Endothelial cell (in vitro differentiated cells): ENCODE measurements around the gene TIRAP. TPM values are rescaled to one million over a fixed set of nuclear protein-coding genes. Genes with fewer than 3 reads are reported as not detected.

Experiments used
- DNase-seq: peaks from one replicate; pipeline ENCODE4 v3.0.0; 2021; ENCODE audit warnings: low spot score
- H3K27ac Mint-ChIP-seq: one replicate; pipeline ENCODE4 v1.8.0; 2021; ENCODE audit warnings: mixed read lengths, inconsistent platforms; ENCODE audit not compliant: unreplicated experiment
- H3K27me3 Mint-ChIP-seq: one replicate; pipeline ENCODE4 v1.8.0; 2021; ENCODE audit warnings: mild to moderate bottlenecking, moderate library complexity, mixed read lengths, inconsistent platforms; ENCODE audit not compliant: unreplicated experiment
- H3K36me3 Mint-ChIP-seq: one replicate; pipeline ENCODE4 v1.8.0; 2021; ENCODE audit warnings: mild to moderate bottlenecking, low read depth, mixed read lengths, inconsistent platforms; ENCODE audit not compliant: unreplicated experiment
- H3K4me1 Mint-ChIP-seq: one replicate; pipeline ENCODE4 v1.8.0; 2021; ENCODE audit warnings: mild to moderate bottlenecking, mixed read lengths, inconsistent platforms; ENCODE audit not compliant: unreplicated experiment
- H3K4me3 Mint-ChIP-seq: one replicate; pipeline ENCODE4 v1.8.0; 2021; ENCODE audit warnings: mild to moderate bottlenecking, mixed read lengths, inconsistent platforms; ENCODE audit not compliant: unreplicated experiment
- H3K9me3 Mint-ChIP-seq: one replicate; pipeline ENCODE4 v1.8.0; 2021; ENCODE audit warnings: mixed read lengths, inconsistent platforms; ENCODE audit not compliant: unreplicated experiment
- CTCF ChIP-seq: fragments of 200-600 bp; sonication (generic); IDR thresholded peaks from one replicate; pipeline ENCODE4 v1.5.0; 2021; ENCODE audit warnings: antibody characterized with exemption; ENCODE audit not compliant: unreplicated experiment
- total RNA-seq: library from RNA; stranded (reverse); fragmentation: NEBNext Ultra II Directional; extraction: Animal tissue kit (Norgen Biotek cat#: 25700); gene quantifications from one replicate; pipeline ENCODE4 v1.2.1, GENCODE V29; 2021; ENCODE audit not compliant: unreplicated experiment

TIRAP gene
- total RNA-seq, 1 donor from 2014 or later: 12.4 TPM

DNA sequence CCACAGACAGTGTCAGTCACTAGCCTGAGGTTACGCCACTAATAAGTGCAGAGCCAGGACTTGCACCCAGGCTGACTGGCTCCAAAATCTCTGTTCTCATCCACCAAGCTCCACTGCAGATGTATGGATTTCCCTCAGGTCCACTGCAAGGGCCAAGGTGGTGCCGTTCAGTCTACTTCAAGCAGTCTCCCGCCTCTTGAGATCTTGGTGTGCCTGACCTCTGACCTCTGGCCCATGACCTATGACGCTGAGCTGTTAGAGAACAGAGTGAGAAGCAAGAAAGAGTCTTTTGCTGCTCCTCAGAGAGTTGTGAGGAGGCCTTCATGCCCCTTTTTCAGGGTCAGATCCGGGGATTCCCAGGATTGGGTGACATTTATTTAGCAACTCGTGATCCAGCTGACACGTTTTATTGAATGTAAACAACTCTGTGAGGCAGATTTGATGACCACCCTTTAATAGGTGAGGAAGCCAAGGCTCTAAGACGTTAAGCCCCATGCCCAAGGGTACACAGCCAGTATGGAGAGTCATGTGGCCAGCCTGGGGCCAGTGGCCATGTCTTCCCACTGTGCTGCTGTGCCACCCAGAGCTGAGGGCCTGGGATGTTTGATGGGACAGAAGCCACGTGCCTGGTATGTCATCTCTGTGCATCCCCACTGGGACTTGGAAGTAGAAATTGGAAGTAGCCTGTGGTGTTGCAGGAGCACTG lies 46.2 kb downstream of the TIRAP start:
- no peaks in the 10 kb centered on the region for H3K9me3 Mint-ChIP-seq
- H3K27ac Mint-ChIP-seq: no peak overlapping the region
- peaks cover 1% of the 10 kb centered on the region for H3K27me3 Mint-ChIP-seq
- no peak overlapping the region for H3K4me3 Mint-ChIP-seq
- TF ChIP-seq CTCF: no peak
- DNase-seq: no peak
- H3K36me3 Mint-ChIP-seq: peaks cover 5% of the 10 kb centered on the region
- H3K4me1 Mint-ChIP-seq: peaks cover 14% of the 10 kb centered on the region

GRCh38 chr11:126329644-126330211 lies 46.8 kb downstream of the TIRAP start:
- Mint-ChIP-seq H3K4me1 (peaks cover 15% of the 10 kb centered on the region), H3K4me3 (no peak overlapping the region), H3K9me3 (no peaks in the 10 kb centered on the region), H3K36me3 (peaks cover 5% of the 10 kb centered on the region), H3K27me3 (peaks cover 1% of the 10 kb centered on the region), H3K27ac (no peak overlapping the region)
- TF ChIP-seq CTCF: no peak
- no peak for DNase-seq

- H3K27me3 Mint-ChIP-seq: peaks cover 3% of the 10 kb centered on the region
- peaks cover 5% of the 10 kb centered on the region for H3K36me3 Mint-ChIP-seq
- H3K27ac Mint-ChIP-seq: no peak overlapping the region
- no peak overlapping the region for H3K4me3 Mint-ChIP-seq
- H3K4me1 Mint-ChIP-seq: peaks cover 28% of the 10 kb centered on the region
- no peak for TF ChIP-seq CTCF
- H3K9me3 Mint-ChIP-seq: no peaks in the 10 kb centered on the region
- no peak for DNase-seq
Observed at GRCh38 chr11:126331286-126331685, 48.4 kb downstream of the TIRAP start.

DNA sequence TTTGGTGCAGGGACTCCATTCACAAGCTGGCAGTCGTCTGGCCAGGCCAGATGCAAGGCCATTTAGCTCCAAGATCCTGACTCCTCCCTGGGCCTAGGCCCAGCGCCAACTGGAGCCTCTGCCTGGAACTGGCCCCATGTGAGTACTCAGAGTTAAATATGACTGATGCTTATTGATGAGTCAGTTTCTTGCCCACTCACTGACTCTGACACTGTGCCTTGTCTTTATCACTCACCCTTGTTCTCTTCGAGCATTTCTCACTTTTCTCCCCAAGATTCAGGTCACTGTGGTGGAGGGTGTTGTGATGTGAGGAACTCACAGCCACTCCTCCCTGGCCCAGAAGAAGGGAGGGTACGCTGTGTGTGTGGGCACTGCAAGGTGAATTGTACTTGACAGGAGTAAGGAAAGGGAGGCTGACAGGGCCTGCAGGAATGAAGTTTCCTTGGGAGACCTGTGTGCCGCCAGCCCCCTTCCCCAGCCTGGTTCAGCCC lies 49.4 kb downstream of the TIRAP start:
- Mint-ChIP-seq H3K9me3 (no peaks in the 10 kb centered on the region), H3K4me1 (peaks cover 38% of the 10 kb centered on the region), H3K27ac (no peak overlapping the region), H3K4me3 (peak overlapping the region; percentile 48), H3K27me3 (peaks cover 8% of the 10 kb centered on the region), H3K36me3 (peaks cover 5% of the 10 kb centered on the region)
- no peak for DNase-seq
- no peak for TF ChIP-seq CTCF

DNA sequence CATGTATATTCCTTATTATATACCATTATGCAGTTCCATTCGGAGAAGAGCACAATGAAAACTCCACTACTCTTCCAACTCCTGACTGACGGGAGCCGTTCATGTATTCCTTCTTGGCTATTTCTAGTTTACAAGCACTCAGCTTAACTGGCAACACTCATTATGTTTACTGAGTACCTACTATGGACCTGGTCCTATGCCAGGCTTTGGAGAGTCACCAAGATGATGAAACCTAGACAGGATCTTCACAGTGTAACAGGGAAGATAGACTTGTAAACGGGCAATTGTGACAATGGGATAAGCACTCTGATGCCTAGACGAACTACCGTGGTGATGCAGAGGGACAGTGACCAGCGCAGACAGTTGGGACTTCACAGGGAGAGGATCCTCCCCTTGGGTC lies 50.2 kb downstream of the TIRAP start:
- TF ChIP-seq CTCF: no peak
- Mint-ChIP-seq H3K36me3 (no peaks in the 10 kb centered on the region), H3K27ac (no peak overlapping the region), H3K9me3 (no peaks in the 10 kb centered on the region), H3K4me3 (no peak overlapping the region), H3K4me1 (peaks cover 44% of the 10 kb centered on the region), H3K27me3 (peaks cover 8% of the 10 kb centered on the region)
- DNase-seq: no peak
